OCI-LY1 (cell line): ENCODE results near the gene SKA2.

Experiments
- CTCF ChIP-seq: fragments of 200-600 bp; sonication (generic), shearing (Covaris generic); IDR thresholded peaks from 2 replicates; pipeline ENCODE4 v1.5.1; 2017; ENCODE audit warnings: mild to moderate bottlenecking, antibody characterized with exemption, low read length, moderate library complexity, mixed read lengths
- EZH2 ChIP-seq: fragments of 200-600 bp; sonication (generic), shearing (Covaris generic); IDR thresholded peaks from 2 replicates; pipeline ENCODE4 v1.8.0; 2017; ENCODE audit warnings: borderline replicate concordance, mixed run types, mild to moderate bottlenecking, antibody characterized with exemption, low read length, moderate library complexity, mixed read lengths

DNA sequence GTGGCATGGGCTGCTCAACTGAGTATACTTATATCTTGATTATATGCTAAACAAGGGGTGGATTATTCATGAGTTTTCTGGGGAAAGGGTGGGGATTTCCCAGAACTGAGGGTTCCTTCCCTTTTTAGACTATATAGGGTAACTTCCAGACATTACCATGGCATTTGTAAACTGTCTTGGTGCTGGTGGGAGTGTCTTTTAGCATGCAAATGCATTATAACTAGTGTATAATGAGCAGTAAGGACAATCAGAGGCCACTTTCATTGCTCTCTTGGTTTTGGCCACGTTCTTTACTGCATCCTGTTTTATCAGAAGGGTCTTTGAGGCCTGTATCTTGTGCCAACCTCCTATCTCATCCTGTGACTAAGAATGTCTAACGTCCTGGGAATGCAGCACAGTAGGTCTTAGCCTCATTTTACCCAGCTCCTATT lies 12.6 kb upstream of the SKA2 start:
- no peak for TF ChIP-seq CTCF
- no peak for TF ChIP-seq EZH2
